Retina (tissue), 1 donor: ENCODE measurements around the gene ATRAID.

Experiments used
- DNase-seq: peaks from one replicate; pipeline ENCODE4 v3.0.0-alpha.2; 2016

ATRAID gene

GRCh38 chr2:27251766-27252165 lies 39.9 kb downstream of the ATRAID start:
- DNase-seq, result no peak

- no peak for DNase-seq
Measured at GRCh38 chr2:27255187-27255586, 43.3 kb downstream of the ATRAID start.

- DNase-seq, result no peak
Measured at GRCh38 chr2:27255660-27256059, 43.8 kb downstream of the ATRAID start.

GRCh38 chr2:27256855-27257454 lies 45.1 kb downstream of the ATRAID start:
- no peak for DNase-seq

DNA sequence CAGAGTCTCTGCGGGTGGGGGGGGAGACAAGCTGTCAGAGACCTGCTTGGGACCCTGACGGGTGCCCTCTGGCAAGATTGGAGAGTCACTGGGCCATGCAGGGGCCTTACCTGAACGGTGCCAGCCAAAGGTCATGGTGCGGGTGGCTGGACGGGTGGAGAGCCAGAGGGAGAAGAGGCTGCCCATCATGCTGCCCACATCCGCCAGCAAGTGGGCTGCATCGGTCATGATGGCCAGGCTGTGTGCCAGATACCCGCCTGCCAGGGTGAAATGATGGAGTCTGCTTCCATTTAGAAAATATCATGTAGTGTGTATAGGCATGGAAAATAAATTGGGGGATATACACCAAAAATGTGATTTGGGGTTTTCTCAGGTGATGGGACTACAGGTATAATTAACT lies 46.2 kb downstream of the ATRAID start:
- DNase-seq, result no peak

DNA sequence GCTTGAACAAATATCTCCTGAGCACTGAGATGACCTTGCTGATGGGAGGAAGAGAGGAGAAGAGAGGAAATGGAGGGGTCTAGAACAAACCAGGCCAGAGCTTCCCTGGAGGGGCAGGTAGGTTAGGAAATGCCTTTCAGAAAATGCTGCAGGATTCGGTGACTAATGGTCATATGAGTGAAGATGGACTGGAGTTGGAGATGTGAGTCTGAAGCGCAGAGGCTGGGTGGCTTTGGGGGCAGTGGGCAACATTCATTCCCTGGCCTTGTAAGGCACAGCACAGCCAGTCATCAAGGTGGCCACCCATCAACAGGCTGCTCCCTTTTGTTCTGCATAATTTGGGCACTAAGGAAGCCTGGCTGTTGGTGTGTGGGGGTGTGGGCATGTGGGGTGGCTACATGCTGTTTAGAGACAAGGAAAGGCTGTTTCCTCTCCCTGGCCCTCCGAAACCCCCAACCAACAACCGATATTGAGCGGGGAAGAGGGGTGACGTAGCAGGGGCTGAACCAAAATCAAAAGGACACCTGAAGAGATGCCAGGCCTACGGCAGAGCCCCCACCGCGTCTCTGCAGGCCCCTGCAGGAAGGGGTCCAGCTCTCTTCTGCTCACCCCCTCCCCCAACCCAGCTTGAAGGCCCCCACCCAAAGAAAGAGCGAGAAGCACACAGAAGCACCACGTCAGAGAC lies 49.5 kb downstream of the ATRAID start:
- DNase-seq, result peak; percentile 23

DNA sequence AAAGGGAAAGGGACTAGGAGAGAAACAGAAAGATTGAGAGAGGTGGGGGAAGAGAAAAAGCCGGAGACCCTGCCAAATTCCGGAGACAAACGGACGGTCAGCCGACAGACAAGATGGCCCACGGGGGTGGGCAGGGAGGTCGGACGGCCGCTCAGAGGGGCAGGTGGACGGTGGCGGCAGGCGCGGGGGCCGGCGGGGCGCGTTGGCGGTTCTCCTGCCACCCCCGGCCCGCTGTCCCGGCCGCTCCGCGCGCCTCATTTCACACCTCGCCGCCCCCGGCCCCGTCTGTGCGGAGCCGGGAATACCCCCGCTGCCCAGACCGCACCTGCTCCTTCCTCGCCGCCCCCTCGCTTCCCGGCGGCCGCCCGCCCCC lies 50.1 kb downstream of the ATRAID start:
- no peak for DNase-seq

DNA sequence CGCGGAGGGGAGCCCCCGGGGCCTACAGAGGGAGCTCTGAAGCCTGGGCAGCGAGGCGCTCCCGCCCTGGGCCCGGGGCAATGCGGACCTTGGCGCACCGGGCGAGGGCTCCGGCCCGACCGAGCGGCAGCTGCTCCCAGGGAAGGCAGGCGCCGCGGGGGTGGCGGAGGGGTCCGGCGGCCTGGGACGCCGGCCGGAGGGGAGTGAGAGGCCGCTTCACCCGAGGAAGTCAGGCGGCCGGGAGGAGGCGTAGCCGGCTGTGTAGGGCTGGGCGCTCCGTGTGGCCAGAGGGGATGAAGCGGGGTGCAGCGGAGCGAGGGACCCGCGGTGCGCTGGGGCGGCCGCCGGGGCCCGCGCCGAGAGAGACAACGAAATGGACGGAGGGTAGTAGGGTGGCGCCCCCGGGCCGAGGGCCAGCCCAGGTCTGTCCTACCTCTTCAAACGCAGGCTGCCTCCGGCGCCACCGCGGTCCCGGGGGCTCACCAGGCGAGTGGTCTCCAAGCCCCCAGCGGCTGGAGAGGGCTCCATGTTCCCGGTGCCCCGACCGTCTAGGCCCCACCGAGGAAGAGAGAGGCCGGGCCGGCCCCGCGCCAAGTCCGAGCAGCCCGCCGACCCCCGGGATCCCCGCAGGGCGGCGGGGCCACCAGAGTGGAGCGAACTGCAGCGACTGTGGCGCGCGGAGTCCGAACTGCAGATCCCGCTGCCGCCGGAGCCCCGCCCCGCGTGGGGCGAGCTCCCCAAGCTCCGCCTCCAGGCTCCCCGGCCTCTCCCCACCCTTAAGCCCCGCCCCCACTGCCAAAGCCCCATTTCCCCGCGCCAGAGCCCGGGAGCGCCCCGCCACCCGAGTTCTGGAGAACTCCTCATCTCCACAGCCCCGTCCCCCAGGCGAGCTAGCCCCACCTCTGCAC lies 50.8 kb downstream of the ATRAID start, which contains the start of gene SLC30A3:
Gene SLC30A3 (minus strand): TSS at position 669 of the 908 bp plus-strand sequence. CDS start 141 bp downstream, at position 528.
- DNase-seq, result peak; percentile 75

DNA sequence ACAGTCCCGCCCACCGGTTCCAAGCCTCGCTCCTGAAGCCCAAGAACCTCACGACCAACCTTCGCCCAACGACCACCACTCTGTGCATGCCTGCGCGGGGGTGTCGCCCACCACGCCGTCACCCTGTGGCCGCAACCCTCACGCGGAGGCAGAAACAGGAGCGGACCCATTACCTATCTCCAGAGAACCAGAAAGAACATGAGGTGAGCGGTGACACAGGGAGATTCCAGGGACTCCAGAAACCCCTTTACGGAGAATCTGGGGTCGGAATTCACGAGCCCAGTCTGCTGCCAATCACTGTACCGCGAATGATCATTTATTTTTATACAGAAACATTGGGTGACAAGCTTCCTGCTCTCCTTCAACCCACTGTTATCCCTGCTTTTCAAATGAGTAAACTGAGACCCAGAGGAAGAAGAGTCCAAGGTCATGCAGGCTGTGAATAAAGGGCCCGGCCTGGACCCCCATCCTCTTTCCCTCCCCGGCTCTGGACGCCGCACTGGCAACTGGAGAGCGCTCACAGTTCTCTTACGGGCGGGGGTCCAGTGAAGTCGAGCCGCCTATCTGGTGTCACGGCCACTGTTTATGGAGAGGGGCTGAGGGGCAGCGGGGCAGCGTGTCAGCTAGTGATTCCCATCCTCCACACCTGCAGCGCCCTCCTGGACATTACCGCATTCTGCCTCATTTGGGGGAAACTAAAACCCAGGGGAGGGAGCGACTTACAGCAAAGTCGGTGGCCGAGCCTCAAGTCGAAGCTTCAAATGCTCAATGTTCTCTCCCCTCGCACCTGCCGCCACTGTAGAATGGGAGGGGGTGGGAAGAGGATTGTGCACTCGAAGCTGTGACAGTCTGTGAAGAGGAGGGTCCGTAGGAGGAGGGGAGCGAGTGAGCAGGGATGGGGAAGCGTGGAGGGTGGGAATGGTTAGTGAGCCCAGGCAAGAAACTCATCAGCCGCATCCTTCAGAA lies 51.7 kb downstream of the ATRAID start:
- peak; percentile 56 for DNase-seq

DNA sequence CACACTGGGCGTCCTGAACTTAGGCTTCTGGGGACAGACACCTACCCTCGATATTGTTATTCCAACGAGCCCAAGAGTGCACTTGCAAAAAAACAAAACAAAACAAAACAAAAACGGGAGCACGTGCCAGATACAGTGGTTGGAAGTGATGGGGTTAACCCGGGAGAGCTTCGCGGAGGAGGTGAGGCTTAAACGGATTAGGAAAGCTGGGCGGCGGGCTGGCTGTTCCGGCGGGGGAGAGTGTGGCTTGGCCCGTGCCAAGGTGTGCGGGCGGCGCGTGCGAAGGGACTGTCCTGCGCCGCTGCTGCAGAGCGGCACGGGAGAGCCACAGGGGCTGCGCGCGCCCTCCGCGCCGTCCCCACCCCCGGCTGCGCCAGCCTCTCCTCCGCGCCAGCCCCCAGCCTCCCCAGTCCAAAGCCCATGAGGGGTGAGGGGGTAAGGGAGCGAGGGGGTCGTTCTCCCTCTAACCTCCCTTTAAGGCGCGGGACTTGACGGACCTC lies 52.5 kb downstream of the ATRAID start:
- peak; percentile 46 for DNase-seq

DNA sequence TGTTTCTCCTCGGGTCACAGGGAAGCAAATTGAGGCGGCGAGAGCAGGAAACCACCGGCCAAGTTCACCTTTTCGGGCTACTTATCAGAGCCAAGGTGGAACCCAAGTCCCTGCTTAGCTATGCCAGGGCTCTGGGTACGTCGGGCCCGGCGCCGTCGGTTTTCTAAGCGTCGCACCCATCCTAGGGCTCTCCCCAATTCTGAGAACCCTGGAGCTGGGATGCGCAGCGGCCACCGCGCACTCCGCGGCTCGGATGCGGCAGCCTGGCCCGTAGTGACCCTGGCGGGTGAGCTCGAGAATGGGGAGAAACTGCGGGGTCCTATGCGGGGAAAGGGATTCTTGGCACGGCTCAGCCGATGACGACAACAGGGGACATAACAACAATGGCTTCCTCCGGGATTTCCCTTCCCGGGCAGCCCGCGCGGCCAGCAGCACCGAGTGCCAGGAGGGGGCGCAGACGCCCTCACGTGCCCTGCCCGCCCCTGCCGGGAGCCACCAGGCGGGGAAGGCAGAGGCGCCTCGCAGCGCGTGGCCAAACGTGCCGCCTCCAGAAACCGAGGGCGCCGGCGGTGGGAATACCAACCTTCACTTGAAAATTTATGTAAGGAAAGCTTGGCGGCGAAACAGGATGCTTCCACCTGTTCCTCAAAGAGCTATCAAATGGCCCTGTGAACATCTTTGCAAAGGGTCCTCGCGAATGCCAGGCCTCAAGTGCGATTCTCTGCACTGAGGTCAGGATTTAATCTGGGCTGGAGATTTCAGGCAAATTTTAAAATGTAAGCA lies 53.1 kb downstream of the ATRAID start:
- DNase-seq, result peak; percentile 89

GRCh38 chr2:27265536-27265870 lies 53.7 kb downstream of the ATRAID start:
- no peak for DNase-seq
